GM18858 (cell line): ENCODE data around the gene GLMP.
"Not testable (repeated sequence)": the region's sequence is repeated elsewhere in the genome, so short reads cannot be mapped to it uniquely, and the experiment has no call there.

ENCODE experiments used
- ATAC-seq: cut with Tn5 transposase; IDR thresholded peaks from one replicate; pipeline ENCODE4 v1.9.1; 2021; ENCODE audit not compliant: unreplicated experiment

The GLMP gene, protein sequence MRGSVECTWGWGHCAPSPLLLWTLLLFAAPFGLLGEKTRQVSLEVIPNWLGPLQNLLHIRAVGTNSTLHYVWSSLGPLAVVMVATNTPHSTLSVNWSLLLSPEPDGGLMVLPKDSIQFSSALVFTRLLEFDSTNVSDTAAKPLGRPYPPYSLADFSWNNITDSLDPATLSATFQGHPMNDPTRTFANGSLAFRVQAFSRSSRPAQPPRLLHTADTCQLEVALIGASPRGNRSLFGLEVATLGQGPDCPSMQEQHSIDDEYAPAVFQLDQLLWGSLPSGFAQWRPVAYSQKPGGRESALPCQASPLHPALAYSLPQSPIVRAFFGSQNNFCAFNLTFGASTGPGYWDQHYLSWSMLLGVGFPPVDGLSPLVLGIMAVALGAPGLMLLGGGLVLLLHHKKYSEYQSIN

DNA sequence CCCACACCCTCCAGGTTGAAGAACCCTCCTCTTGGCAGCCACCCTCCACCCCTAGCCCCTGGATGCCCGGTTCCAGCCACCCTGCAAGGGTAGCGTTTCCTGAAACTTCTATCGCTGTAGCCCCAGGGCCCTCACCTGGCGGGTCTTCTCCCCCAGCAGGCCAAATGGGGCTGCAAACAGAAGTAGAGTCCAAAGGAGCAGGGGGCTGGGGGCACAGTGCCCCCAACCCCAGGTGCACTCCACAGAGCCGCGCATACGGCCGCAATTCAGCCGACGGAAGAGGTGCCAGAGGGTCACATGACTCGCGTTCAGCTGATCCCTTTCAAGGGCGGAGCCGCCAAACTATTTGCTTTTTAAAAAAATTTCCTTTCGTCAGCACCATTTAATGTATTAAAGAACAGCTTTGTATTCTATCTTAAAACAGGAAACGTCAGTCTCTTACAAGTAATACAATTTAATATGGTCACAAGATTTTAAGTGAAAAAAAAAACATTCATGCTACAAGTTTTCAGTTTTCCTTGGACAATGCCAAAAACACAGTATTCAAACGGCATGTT, at the start of gene GLMP:
TSS of gene GLMP (minus strand) at position 289 of the 557 bp plus-strand sequence. CDS start at position 255, 34 bp downstream.
- ATAC-seq = no peak

GRCh38 chr1:156344409-156344808, 48.9 kb upstream of the GLMP start:
- no peak for ATAC-seq

DNA sequence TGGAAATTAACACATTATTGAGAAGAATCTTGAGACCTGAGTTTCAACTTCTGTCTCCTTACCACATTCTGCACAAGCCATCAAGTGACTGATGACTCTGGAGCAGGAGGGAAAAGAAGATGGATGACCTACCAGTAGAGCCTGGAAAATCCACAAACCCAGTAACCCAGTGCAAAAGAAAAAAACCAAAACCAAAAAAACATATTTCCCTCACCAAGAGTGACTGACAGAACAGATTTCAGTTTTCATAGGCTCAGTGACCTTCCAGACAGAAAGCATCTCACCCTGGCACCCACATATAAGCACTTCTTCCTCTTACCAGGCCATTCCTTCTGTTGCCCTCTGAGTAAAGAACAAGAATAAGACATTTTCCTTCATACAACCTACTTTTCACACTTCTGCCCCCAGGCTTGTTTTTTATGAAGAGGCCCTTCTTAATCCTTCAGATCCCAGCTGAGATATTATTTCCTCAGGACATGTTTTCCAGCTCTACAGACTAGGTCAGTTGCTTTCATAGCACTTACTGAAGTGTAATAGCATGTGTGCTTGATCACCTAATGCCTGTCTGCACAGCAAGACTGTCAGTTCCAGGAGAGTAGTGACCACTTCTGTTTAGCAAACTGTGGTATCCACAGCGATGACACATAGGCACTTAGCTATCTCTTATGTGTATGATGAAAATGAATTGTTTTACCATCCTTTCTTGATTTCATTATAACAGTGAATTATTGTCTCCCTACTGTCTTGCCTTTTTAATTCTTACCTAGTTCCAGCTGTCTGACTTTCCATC, 46.9 kb upstream of the GLMP start:
- no peak for ATAC-seq

GRCh38 chr1:156338180-156338976, 42.9 kb upstream of the GLMP start, which contains the start of the genes CCT3 and TSACC:
CCT3 (minus strand) TSS chr1:156338292; CDS start chr1:156338184, 108 bp downstream.
TSACC (plus strand) TSS chr1:156338526; CDS start chr1:156339758, 1,232 bp downstream.
- peak; percentile 62 for ATAC-seq

DNA sequence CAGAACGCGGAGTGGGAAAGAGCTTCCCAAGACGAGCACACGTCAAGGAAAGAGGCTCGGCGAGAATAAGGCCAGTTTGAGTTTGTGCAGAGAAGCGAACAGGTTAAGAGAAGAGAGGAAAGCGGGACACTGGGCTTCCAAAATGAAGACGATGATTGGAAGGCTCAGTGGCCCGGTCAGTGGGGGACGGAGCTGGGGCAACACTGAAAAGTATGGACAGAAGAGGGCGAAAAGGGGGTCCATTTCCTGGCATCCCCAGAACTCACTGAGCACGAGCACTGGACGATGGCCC, 42.4 kb upstream of the GLMP start:
- ATAC-seq = no peak

- ATAC-seq = no peak
Observed at GRCh38 chr1:156337052-156337887, 41.8 kb upstream of the GLMP start.

DNA sequence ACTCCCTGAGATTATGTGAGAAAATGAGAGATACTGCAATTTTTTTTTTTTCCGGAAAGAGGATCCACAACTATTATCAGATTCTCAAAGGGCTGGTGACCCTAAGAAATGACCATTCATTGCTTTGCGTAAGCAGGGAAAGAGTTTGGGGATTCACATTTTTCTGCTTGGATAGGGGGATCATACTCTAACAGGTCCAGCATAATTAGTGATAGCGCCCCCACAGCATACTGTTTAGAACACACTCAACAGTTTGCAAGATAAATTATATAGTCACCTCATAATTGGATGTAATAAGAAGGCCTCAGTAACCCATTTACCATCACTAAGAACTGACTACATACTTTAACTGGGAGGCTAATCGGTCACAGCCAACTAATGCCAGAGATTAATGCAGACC, 40.8 kb upstream of the GLMP start:
- no peak for ATAC-seq

GRCh38 chr1:156323179-156323578, 27.7 kb upstream of the GLMP start:
- not testable (repeated sequence) for ATAC-seq

GRCh38 chr1:156320560-156320959, 25.1 kb upstream of the GLMP start:
- ATAC-seq = no peak

- ATAC-seq = no peak
Observed at GRCh38 chr1:156319664-156320063, 24.2 kb upstream of the GLMP start.

DNA sequence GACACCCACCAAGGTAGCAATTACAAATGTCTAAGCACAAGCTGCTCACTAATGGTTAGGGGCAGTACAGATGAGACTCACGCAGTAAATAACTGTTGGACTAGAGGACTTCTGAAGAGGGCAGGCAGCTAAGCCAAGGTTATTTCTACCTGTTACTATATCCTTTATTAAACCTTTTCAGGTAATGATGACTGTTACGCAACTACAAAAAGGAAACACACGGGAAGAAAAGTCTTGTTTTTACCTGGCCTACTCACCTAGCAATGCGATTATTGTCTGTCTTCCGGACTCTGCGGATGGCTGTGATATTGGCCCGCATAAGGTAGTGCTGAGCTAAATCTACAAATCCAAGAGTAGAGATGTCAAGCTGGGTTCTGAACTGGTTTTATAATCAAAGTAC, 21.4 kb upstream of the GLMP start:
- ATAC-seq = no peak

DNA sequence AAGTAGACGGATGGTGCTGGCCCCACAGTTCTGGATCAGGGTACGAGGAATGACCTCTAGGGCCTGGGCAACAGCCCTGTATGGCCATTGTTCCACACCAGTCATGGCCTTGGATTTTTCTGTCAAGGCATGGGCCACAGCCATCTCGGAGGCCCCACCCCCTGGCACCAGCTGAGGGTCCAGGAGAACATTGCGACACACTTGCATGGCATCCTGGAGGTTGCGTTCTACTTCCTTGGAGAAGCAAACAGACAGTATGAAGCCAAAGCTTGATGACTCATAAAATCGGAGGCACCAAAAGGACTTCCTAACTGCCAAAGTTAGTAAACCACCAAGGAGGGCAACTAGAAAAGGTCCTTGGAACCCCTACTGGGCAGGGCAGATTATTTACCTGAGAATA, 15.5 kb upstream of the GLMP start:
- ATAC-seq = no peak

GRCh38 chr1:156308078-156308477, 12.6 kb upstream of the GLMP start:
- ATAC-seq = no peak

DNA sequence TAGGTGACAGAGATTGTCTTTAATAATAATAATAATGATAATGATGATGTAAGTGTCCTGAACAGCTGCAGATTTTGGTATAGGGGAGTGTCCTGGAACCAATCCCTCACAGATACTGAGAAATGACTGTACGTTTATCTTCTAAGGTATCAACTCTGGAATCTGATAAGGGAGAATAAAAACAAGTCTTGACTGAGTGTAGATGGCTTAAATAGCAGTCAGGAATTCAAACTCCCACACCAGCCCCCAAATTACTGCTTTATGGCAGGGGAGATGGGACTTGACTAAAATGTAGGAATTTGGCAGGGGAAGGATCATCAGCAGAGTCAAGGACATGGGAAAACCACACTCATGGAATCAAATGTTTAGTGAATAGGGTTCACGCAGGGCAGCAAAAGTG, 9.7 kb upstream of the GLMP start:
- ATAC-seq = no peak

DNA sequence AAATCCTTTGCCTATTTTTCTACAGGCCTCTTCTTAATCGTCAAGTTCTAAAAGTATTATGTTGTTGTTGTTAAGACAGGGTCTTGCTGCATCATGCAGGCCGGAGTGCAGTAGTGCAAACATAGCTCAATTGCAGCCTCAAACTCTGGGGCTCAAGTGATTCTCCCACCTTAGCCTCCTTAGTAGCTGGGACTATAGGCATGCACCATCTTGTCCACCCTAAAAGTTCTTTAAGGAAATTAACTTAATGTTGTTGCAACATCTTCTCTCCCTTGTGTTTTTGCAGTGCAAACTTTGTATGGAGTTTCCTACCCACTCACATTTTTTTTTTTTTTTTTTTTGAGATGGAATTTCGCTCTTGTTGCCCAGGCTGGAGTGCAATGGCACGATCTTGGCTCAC, 7.8 kb upstream of the GLMP start:
- no peak for ATAC-seq

DNA sequence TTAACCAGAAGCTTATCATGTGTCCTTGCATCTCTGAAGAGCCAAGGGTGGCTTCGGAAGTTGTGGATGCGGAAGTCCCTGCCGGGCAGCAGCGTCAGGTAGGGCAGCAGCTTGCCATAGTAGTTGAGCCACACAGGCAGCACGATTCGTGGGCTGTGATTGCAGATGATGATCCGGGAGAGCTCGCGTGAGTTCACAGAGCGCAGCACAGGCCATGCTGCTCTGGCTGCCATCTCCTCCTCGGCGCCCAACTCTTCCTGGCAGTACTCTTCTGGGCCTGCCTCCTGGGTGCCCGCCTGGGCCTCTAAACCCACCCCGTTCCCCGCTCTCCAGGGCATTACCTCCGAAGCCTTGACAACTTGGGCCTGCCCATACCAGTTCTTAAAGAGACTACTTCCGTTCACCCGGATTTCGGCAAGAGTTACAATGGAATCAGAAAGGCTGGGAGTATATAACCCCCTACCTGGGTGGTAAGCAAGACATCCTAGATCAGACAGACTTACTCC, 3.4 kb upstream of the GLMP start, which contains the start of gene VHLL:
TSS of gene VHLL (minus strand) at position 456 of the 506 bp plus-strand sequence. CDS start at position 338, 118 bp downstream.
- no peak for ATAC-seq

- no peak for ATAC-seq
Observed at GRCh38 chr1:156293895-156294294, 1.6 kb downstream of the GLMP start.

DNA sequence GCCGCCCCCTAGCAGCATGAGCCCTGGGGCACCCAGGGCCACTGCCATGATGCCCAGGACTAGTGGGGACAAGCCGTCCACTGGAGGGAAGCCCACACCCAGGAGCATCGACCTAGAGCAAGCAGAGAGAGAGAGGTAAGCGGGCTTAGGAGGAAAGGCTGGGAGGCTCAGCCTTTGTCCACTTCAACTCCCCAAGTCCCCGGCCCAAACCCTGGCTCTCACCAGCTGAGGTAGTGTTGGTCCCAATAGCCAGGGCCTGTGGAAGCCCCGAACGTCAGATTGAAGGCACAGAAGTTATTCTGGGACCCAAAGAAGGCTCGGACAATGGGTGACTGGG, 2.4 kb downstream of the GLMP start:
- ATAC-seq = no peak

DNA sequence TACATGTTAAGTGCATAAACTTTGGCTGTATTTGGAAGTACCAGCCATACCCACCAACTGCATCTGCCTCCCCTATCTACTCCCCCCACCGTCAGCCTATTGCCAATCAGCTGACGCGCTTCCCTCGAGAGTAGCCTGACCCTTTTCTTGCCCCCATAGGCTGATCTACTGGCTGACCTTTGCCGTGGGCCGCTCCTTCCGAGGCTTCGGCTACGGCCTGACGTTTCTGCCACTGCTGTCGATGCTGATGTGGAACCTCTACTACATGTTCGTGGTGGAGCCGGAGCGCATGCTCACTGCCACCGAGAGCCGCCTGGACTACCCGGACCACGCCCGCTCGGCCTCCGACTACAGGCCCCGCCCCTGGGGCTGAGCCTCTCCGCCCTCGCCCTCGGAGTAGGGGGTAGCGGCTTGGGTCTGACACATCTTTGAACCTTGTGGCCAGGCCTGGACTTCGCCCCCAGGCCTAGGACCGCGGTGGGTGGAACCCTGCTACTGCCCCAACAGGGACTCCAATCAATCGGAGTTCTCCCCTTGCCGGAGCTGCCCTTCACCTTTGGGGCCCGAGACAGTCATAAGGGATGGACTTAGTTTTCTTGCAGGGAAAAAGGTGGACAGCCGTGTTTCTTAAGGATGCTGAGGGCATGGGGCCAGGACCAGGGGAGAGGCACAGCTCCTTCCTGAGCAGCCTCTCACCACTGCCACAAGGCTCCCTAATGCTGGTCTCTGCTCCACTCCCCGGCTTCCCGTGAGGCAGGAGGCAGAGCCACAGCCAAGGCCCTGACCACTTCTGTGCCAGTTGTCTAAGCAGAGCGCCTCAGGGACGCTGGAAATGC, 4.0 kb downstream of the GLMP start:
- ATAC-seq = no peak
